SK-N-SH (cell line): ENCODE measurements around the gene RMDN3. TPM values are rescaled to one million over a fixed set of nuclear protein-coding genes. Genes with fewer than 3 reads are reported as not detected.

Experiments
- CTCF ChIA-PET: fragments of 300-600, 350-600 bp; formaldehyde crosslinking; extraction: SDS; loops from one replicate; lab custom pipeline; 2021; lab: Yijun Ruan, JAX
- POLR2A ChIA-PET: fragments of 350-600 bp; sonication (Branson Sonifier 250); formaldehyde crosslinking; extraction: SDS; loops from one replicate; lab custom pipeline; 2020; ENCODE audit warnings: antibody characterized with exemption, inconsistent platforms; lab: Yijun Ruan, JAX
- DNase-seq: peaks from one replicate; pipeline ENCODE4 v3.0.0; 2012
- H2AFZ ChIP-seq: fragments of 200-600 bp; sonication (generic); 2 replicates; pipeline ENCODE4 v1.8.1; 2016; ENCODE audit warnings: antibody characterized with exemption, mild to moderate bottlenecking, low read depth
- H3F3A ChIP-seq: fragments of 200-600 bp; sonication (generic); replicated peaks from 2 replicates; pipeline ENCODE3; 2016; ENCODE audit warnings: antibody characterized with exemption, mild to moderate bottlenecking; ENCODE audit not compliant: insufficient read depth
- H3K27ac ChIP-seq, 2 experiments: fragments of 200-500 bp in 1 of 2; fragments of 200-600 bp in 1 of 2; sonication (Bioruptor generic) in 1 of 2; sonication (generic), shearing (Covaris generic) in 1 of 2; 2 replicates each; pipeline versions ENCODE4 v1.5.1 to v1.6.1; 2014 to 2016; ENCODE audit warnings: low read depth in 2 of 2, inconsistent platforms in 1 of 2, low read length in 1 of 2, mild to moderate bottlenecking in 1 of 2, mixed read lengths in 1 of 2
- H3K27me3 ChIP-seq: fragments of 200-600 bp; sonication (generic), shearing (Covaris generic); 2 replicates; pipeline ENCODE4 v1.6.1; 2016; ENCODE audit warnings: mixed run types; ENCODE audit not compliant: insufficient read depth
- H3K36me3 ChIP-seq, 2 experiments: fragments of 200-500 bp in 1 of 2; fragments of 200-600 bp in 1 of 2; sonication (Bioruptor generic) in 1 of 2; sonication (generic) in 1 of 2; replicated peaks in 1 of 2; 2 replicates each; pipeline versions ENCODE3 to v1.5.1; 2014 to 2016; ENCODE audit warnings: low read length in 1 of 2, mild to moderate bottlenecking in 1 of 2; ENCODE audit not compliant: insufficient read depth in 2 of 2, control insufficient read depth in 1 of 2
- H3K4me1 ChIP-seq, 2 experiments: fragments of 200-500 bp in 1 of 2; fragments of 200-600 bp in 1 of 2; sonication (Bioruptor generic) in 1 of 2; sonication (generic), shearing (Covaris generic) in 1 of 2; 2 replicates each; pipeline versions ENCODE4 v1.5.1 to v1.6.1; 2014 to 2016; ENCODE audit warnings: low read depth in 1 of 2, low read length in 1 of 2, mixed run types in 1 of 2; ENCODE audit not compliant: insufficient read depth in 2 of 2, control insufficient read depth in 1 of 2
- H3K4me2 ChIP-seq: fragments of 200-600 bp; sonication (generic), shearing (Covaris generic); 2 replicates; pipeline ENCODE4 v1.6.1; 2017; ENCODE audit warnings: mixed run types
- H3K4me3 ChIP-seq, 2 experiments: fragments of 200-500 bp in 1 of 2; fragments of 200-600 bp in 1 of 2; sonication (Bioruptor generic) in 1 of 2; sonication (generic), shearing (Covaris generic) in 1 of 2; 2 replicates each; pipeline versions ENCODE4 v1.5.1 to v1.8.1; 2014 to 2016; ENCODE audit warnings: low read depth in 2 of 2, inconsistent platforms in 1 of 2, low read length in 1 of 2, mild to moderate bottlenecking in 1 of 2, mixed read lengths in 1 of 2, moderate library complexity in 1 of 2
- H3K79me2 ChIP-seq: fragments of 200-600 bp; sonication (generic); 2 replicates; pipeline ENCODE4 v1.8.1; 2017; ENCODE audit warnings: mild to moderate bottlenecking; ENCODE audit not compliant: insufficient read depth
- H3K9ac ChIP-seq: fragments of 200-600 bp; sonication (generic); 2 replicates; pipeline ENCODE4 v1.6.1; 2017; ENCODE audit warnings: mixed run types
- H3K9me2 ChIP-seq: fragments of 200-600 bp; sonication (generic); 2 replicates; pipeline ENCODE4 v1.6.1; 2017; ENCODE audit warnings: mixed run types
- H3K9me3 ChIP-seq: fragments of 200-600 bp; sonication (generic); 2 replicates; pipeline ENCODE4 v1.6.1; 2017; ENCODE audit warnings: mixed run types, mild to moderate bottlenecking, moderate library complexity
- H4K20me1 ChIP-seq: fragments of 200-600 bp; sonication (generic); 2 replicates; pipeline ENCODE4 v1.6.1; 2017; ENCODE audit warnings: mild to moderate bottlenecking, mixed run types; ENCODE audit not compliant: insufficient read depth
- CHD2 ChIP-seq: fragments of 150-350 bp; IDR thresholded peaks from 2 replicates; pipeline ENCODE4 v1.6.1; 2018; ENCODE audit warnings: low read length; ENCODE audit not compliant: partially characterized antibody
- EP300 ChIP-seq, 2 experiments: IDR thresholded peaks; 2 replicates each; pipeline versions ENCODE4 v1.4.0 to v1.6.1; 2012; ENCODE audit warnings: borderline replicate concordance in 1 of 2, low read depth in 1 of 2, low read length in 1 of 2
- EZH2phosphoT487 ChIP-seq: fragments of 200-600 bp; sonication (generic); IDR thresholded peaks from 2 replicates; pipeline ENCODE4 v1.6.1; 2017; ENCODE audit warnings: low read depth, mixed run types, mild to moderate bottlenecking, antibody characterized with exemption, moderate library complexity, borderline replicate concordance
- FOSL2 ChIP-seq: IDR thresholded peaks from 2 replicates; pipeline ENCODE4 v1.4.0; 2012; ENCODE audit warnings: low read depth, mild to moderate bottlenecking, moderate library complexity, borderline replicate concordance
- FOXJ3 ChIP-seq: sonication (generic); formaldehyde crosslinking; IDR thresholded peaks from 2 replicates; pipeline ENCODE4 v1.5.1; 2020; ENCODE audit warnings: mild to moderate bottlenecking, missing genetic modification reagents
- FOXM1 ChIP-seq: IDR thresholded peaks from 2 replicates; pipeline ENCODE4 v1.4.0; 2012; ENCODE audit warnings: low read depth, mild to moderate bottlenecking
- GABPA ChIP-seq: IDR thresholded peaks from 2 replicates; pipeline ENCODE4 v1.4.0; 2012; ENCODE audit warnings: low read depth, mild to moderate bottlenecking
- GATA2 ChIP-seq: sonication (generic); formaldehyde crosslinking; IDR thresholded peaks from 2 replicates; pipeline ENCODE4 v1.5.0; 2020; ENCODE audit warnings: mild to moderate bottlenecking, missing genetic modification reagents
- MXI1 ChIP-seq: IDR thresholded peaks from 2 replicates; pipeline ENCODE4 v1.6.1; 2012; ENCODE audit warnings: mild to moderate bottlenecking, low read depth, low read length, improper control_type of control experiment
- POLR2AphosphoS5 ChIP-seq: IDR thresholded peaks from 2 replicates; pipeline ENCODE4 v1.6.1; 2012; ENCODE audit warnings: low read depth, low read length
- RCOR1 ChIP-seq: fragments of 150-350 bp; IDR thresholded peaks from 2 replicates; pipeline ENCODE4 v1.6.1; 2017; ENCODE audit warnings: antibody characterized with exemption, low read length
- SIN3A ChIP-seq: IDR thresholded peaks from 2 replicates; pipeline ENCODE4 v1.6.1; 2012; ENCODE audit warnings: low read depth, mild to moderate bottlenecking, low read length, moderate library complexity, borderline replicate concordance
- SMC3 ChIP-seq: IDR thresholded peaks from 2 replicates; pipeline ENCODE4 v1.6.1; 2012; ENCODE audit warnings: low read depth, low read length, improper control_type of control experiment
- TCF12 ChIP-seq: IDR thresholded peaks from 2 replicates; pipeline ENCODE4 v1.4.0; 2012
- WGBS: methylation state at CpG from one replicate; pipeline ENCODE4 v1.1.6; 2017; ENCODE audit warnings: low lambda C conversion rate; 5-methylcytosine and 5-hydroxymethylcytosine counted together
- polyA plus RNA-seq, 3 experiments: library from polyadenylated mRNA; depleted of rRNA; stranded (reverse); fragments of >200 nt; gene quantifications; 2 replicates each; pipeline ENCODE4 v1.2.3, GENCODE V29; 2012
- TF ChIP-seq, protein P1 (sequence below): IDR thresholded peaks from 2 replicates; pipeline ENCODE4 v1.4.0; 2012; ENCODE audit warnings: low read depth, borderline replicate concordance
- TF ChIP-seq, protein P2 (sequence below): IDR thresholded peaks from 2 replicates; pipeline ENCODE4 v1.4.0; 2012; ENCODE audit warnings: low read depth

The RMDN3 gene
- polyA plus RNA-seq, 1 of the 3 experiments (the other 2 are of a cell fraction) = 33.0 TPM

DNA sequence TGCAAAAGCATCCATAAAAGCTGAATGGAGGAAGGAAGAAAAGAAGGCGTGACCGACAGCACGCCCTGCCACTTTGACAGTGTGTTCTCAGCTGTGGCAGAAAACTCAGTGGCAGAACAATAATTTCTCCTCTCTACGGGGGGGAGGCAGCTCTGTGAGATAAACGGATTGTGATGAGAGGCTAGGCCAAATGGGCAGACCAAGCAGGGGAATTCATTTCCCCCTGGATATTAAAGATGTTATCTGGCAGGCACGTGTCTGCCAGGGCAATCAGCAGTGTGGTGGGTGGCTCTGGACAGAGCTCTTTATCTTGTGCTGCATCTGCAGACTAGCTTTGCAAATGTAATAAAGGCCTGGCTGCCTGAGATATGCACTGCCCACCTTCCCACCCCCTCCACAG is 1.9 kb upstream of the RMDN3 start:
- H3K9ac ChIP-seq = no peak overlapping the region
- CTCF ChIA-PET = interaction anchor here (0.6 to 3.5 kb wide), 8 partner anchors 9 to 104 kb away, joined by 3 to 22 read pairs (median 3); partner anchors contain the start of gene C15orf62
- 20% methylated on average over 6 of the region's 6 CpGs for WGBS
- peak overlapping the region; percentile 31 to 90; a peak in 3 of 4 replicates for H3K27ac ChIP-seq
- TF ChIP-seq FOXJ3 (peak; percentile 94), EP300 (IDR thresholded peaks at IDR 0.05; ENCODE audit: borderline replicate concordance in 1 of 2, low read depth in 1 of 2, low read length in 1 of 2) (peak in 1 of 2 experiments; percentile 95; a peak in 2 of 4 replicates), TCF12 (peak; percentile 56; the same call in 1 of the 2 replicates), SMC3 (peak; percentile 15; the same call in 1 of the 2 replicates), FOSL2 (no peak), SIN3A (peak; percentile 70; the same call in 1 of the 2 replicates), RCOR1 (peak; percentile 100), EZH2phosphoT487 (no peak), MXI1 (peak; percentile 97), POLR2AphosphoS5 (0 out of 2 replicates have a peak, but pooled peaks have one; percentile 30), GATA2 (CRISPR knock-in tag) (peak; percentile 99), GABPA (no peak), CHD2 (peak; percentile 96)
- TF ChIP-seq, protein P1, sequence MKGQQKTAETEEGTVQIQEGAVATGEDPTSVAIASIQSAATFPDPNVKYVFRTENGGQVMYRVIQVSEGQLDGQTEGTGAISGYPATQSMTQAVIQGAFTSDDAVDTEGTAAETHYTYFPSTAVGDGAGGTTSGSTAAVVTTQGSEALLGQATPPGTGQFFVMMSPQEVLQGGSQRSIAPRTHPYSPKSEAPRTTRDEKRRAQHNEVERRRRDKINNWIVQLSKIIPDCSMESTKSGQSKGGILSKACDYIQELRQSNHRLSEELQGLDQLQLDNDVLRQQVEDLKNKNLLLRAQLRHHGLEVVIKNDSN = peak; percentile 49; the same call in 1 of the 2 replicates
- TF ChIP-seq, protein P2, sequence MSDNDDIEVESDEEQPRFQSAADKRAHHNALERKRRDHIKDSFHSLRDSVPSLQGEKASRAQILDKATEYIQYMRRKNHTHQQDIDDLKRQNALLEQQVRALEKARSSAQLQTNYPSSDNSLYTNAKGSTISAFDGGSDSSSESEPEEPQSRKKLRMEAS = peak; percentile 57
- H3K4me1 ChIP-seq = peaks cover 0 to 25% of the 10 kb centered on the region in 2 experiments; a peak in 2 of 4 replicates
- H3K4me3 ChIP-seq = no peak overlapping the region
- H4K20me1 ChIP-seq = no peaks in the 10 kb centered on the region
- H3K9me3 ChIP-seq = no peaks in the 10 kb centered on the region
- POLR2A ChIA-PET = interaction anchor here (0.5 to 1.6 kb wide), 10 partner anchors 9 to 631 kb away, joined by 3 to 9 read pairs (median 3); partner anchors contain the start of genes C15orf62, CHAC1, RAD51 and VPS18
- H3K36me3 ChIP-seq = peaks cover 3 to 6% of the 10 kb centered on the region in 2 experiments
- H2AFZ ChIP-seq = no peak overlapping the region
- no peaks in the 10 kb centered on the region for H3K9me2 ChIP-seq
- DNase-seq = peak; percentile 89
- peaks cover 29% of the 10 kb centered on the region for H3K79me2 ChIP-seq
- no peak overlapping the region; the same call in 1 of the 2 replicates for H3K4me2 ChIP-seq
- H3F3A ChIP-seq = peaks cover 4% of the 10 kb centered on the region
- no peaks in the 10 kb centered on the region for H3K27me3 ChIP-seq

DNA sequence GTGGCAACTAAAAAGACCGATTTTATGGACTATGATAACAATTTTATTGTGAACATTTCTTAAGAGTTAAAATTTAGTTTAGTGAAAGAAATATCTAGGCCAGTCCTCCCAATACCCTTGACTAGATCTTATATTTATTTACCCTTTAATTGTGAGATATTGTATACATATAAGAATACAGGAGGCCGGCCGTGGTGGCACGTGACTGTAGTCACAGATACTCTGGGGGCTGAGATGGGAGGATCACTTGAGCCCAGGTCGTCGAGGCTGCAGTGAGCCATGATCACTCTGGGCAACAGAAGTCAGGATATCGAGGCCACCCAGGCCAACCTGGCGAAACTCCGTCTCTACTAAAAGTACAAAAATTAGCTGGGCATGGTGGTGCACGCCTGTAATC is 756 bp upstream of the RMDN3 start:
- POLR2A ChIA-PET = interaction anchor here (0.6 to 1.6 kb wide), 3 partner anchors 8 to 17 kb away, joined by 3 to 9 read pairs (median 4); no protein-coding TSS in a partner anchor
- Histone ChIP-seq H3K4me3 (peak overlapping the region in 1 of 2 experiments; percentile 57; a peak in 2 of 4 replicates), H3K27me3 (no peaks in the 10 kb centered on the region), H3K79me2 (peaks cover 37% of the 10 kb centered on the region), H3K27ac (peak overlapping the region; percentile 30 to 90; a peak in 2 of 4 replicates), H2AFZ (peak overlapping the region; percentile 74), H4K20me1 (no peaks in the 10 kb centered on the region), H3K9me3 (no peaks in the 10 kb centered on the region), H3K9me2 (no peaks in the 10 kb centered on the region), H3K36me3 (peaks cover 3 to 15% of the 10 kb centered on the region in 2 experiments), H3F3A (peaks cover 4% of the 10 kb centered on the region), H3K4me2 (peak overlapping the region; percentile 84), H3K4me1 (peaks cover 0 to 25% of the 10 kb centered on the region in 2 experiments; a peak in 2 of 4 replicates), H3K9ac (peak overlapping the region; percentile 75; the same call in 1 of the 2 replicates)
- TF ChIP-seq FOXM1 (no peak), GATA2 (CRISPR knock-in tag) (no peak), SIN3A (no peak)
- no peak for DNase-seq
- WGBS = 77% methylated on average over 10 of the region's 10 CpGs
- CTCF ChIA-PET = interaction anchor here (1.2 to 3.5 kb wide), 2 partner anchors 9 to 27 kb away, joined by 12 to 22 read pairs; no protein-coding TSS in a partner anchor
